ENCODE results near the gene TRIM9.

The TRIM9 gene

GRCh38 chr14:50979941-50980850 is 114.7 kb downstream of the TRIM9 start:
- TF ChIP-seq CTCF (IDR thresholded peaks at IDR 0.05), result no peak

- TF ChIP-seq CTCF (IDR thresholded peaks at IDR 0.05), result no peak
Observed at GRCh38 chr14:50978888-50979287, 116.0 kb downstream of the TRIM9 start.

GRCh38 chr14:50978529-50978871 is 116.4 kb downstream of the TRIM9 start:
- TF ChIP-seq CTCF (IDR thresholded peaks at IDR 0.05), result no peak

- TF ChIP-seq CTCF (IDR thresholded peaks at IDR 0.05), result no peak
Observed at GRCh38 chr14:50977863-50978528, 116.9 kb downstream of the TRIM9 start.

- no peak for TF ChIP-seq CTCF (IDR thresholded peaks at IDR 0.05)
Observed at GRCh38 chr14:50974118-50974517, 120.8 kb downstream of the TRIM9 start.

GRCh38 chr14:50972734-50973133 is 122.2 kb downstream of the TRIM9 start:
- no peak for TF ChIP-seq CTCF (IDR thresholded peaks at IDR 0.05)

- no peak for TF ChIP-seq CTCF (IDR thresholded peaks at IDR 0.05)
Observed at GRCh38 chr14:50970886-50971781, 123.8 kb downstream of the TRIM9 start.

All from LNCAP (cell line).